Immature natural killer cell (primary cell): Measurements from ENCODE around the gene GPR179. TPM values are rescaled to one million over a fixed set of nuclear protein-coding genes. Genes with fewer than 3 reads are reported as not detected.

Source experiments
- polyA plus RNA-seq, 3 donors: library from polyadenylated mRNA; unstranded; fragments of 300-500 nt; fragmentation: Illumina TruSeq; gene quantifications; one replicate each; pipeline ENCODE4 v1.2.3, GENCODE V29; 2021

Gene GPR179
- polyA plus RNA-seq, 3 donors from 2014 or later: not detected

Other genes starting within 250 kb of the GPR179 start
- not detected for gene TBC1D3E, start 216.0 kb downstream of the GPR179 start, polyA plus RNA-seq
- gene TBC1D3, start 151.4 kb downstream of the GPR179 start, polyA plus RNA-seq: not detected
- gene MRPL45, start 46.8 kb downstream of the GPR179 start, polyA plus RNA-seq: 10 to 100 TPM; 18.4 to 27.8 (median 26.6) TPM
- gene SOCS7, start 7.9 kb upstream of the GPR179 start, polyA plus RNA-seq: under 1 TPM; 0.62 to 0.77 (median 0.64) TPM
- not detected for gene ARHGAP23, start 84.5 kb upstream of the GPR179 start, polyA plus RNA-seq